ENCODE data around the gene GALNS.
"Not testable (repeated sequence)": the region's sequence is repeated elsewhere in the genome, so short reads cannot be mapped to it uniquely, and the experiment has no call there.

The GALNS gene

DNA sequence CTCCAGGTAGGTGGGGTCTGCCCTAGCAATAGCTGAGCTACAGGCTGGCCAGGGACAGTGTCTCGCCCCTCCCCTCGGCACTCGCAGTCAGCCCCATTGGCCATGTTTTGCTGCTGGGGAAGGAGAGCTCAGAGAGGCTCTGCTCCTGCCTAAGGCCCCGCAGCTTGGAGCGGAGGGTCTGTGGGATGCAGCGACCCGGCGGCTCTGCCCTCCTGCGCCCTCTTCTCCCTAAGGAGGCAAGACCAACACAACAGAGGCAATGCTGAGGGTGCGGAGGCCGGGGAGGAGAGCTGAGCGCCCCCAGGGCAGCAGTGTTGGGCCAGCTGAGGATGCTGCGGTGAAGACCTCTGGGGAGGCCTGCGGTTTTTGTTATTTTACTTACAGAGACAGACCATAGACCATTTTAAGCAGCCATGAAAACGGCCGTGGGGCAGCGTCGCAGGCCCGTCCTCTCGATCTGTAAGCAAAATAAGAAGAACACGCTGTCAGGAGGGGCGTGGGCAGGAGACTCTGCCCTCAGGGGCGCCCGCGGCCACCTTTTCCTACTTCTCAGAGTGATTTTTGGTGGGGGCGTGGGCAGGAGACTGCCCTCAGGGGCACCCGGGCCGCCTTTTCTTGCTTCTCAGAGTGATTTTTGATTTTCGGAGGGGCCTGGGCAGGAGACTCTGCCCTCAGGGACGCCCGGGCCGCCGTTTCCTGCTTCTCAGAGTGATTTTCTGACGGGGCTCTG, 41.1 kb upstream of the GALNS start:
- Histone ChIP-seq H3K4me1 (ENCODE audit: control insufficient read depth, insufficient read depth, low read length) (no peaks in the 10 kb centered on the region), H3K36me3 (ENCODE audit: control insufficient read depth, insufficient read depth, low read length) (no peaks in the 10 kb centered on the region), H3K9ac (ENCODE audit: low read depth, low read length) (no peak overlapping the region), H3K9me3 (ENCODE audit: control insufficient read depth, insufficient read depth, low read length) (no peaks in the 10 kb centered on the region), H3K27ac (ENCODE audit: low read depth, low read length) (no peak overlapping the region), H3K27me3 (ENCODE audit: control insufficient read depth, insufficient read depth, low read length) (no peaks in the 10 kb centered on the region), H3K4me3 (ENCODE audit: low read depth, low read length) (no peak overlapping the region)

DNA sequence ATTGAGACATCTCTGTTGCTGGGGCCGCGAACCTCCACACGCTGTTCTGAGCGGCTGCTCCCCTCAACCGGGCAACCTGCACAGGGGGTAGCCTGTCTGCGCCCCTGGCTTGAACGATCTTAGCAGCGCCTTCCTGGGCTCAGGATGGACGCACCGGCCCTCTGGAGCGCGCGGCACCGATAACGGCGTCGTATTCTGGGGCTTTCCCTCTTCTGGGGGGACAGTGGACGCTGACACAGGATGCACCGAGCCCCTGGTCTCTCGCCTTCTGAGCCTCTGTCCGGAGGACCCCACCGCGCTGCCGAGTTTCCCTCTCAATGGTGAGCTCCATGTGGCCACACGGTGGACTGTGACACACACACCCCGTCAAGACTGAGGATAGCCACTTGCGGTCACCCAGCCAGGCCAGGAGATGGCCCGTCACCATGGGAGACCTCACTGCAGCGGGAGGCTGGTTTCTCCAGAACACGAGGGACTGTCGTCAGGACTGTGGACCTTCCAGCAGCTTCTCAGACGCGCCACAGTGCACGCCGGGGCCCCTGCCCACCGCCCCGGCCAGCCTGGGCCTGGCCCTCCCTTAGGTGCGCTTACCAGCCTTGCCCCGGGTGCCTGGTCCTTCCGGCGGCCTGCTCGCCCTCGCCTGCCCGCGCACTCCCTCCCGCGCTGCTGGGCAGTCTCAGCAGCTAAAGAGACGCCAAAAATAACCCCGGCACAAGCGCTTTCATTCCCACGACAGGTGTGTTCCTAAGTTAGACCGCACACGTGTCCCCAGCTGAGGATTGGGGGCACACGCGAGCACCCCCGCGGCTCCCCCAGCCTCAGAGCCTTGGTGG, 39.7 kb upstream of the GALNS start:
- Histone ChIP-seq H3K27ac (ENCODE audit: low read depth, low read length) (no peak overlapping the region), H3K9ac (ENCODE audit: low read depth, low read length) (no peak overlapping the region), H3K4me3 (ENCODE audit: low read depth, low read length) (no peak overlapping the region), H3K4me1 (ENCODE audit: control insufficient read depth, insufficient read depth, low read length) (no peaks in the 10 kb centered on the region), H3K36me3 (ENCODE audit: control insufficient read depth, insufficient read depth, low read length) (no peaks in the 10 kb centered on the region), H3K9me3 (ENCODE audit: control insufficient read depth, insufficient read depth, low read length) (no peaks in the 10 kb centered on the region), H3K27me3 (ENCODE audit: control insufficient read depth, insufficient read depth, low read length) (no peaks in the 10 kb centered on the region)

- Histone ChIP-seq H3K4me1 (ENCODE audit: control insufficient read depth, insufficient read depth, low read length) (no peaks in the 10 kb centered on the region), H3K36me3 (ENCODE audit: control insufficient read depth, insufficient read depth, low read length) (no peaks in the 10 kb centered on the region), H3K27ac (ENCODE audit: low read depth, low read length) (no peak overlapping the region), H3K9ac (ENCODE audit: low read depth, low read length) (no peak overlapping the region), H3K27me3 (ENCODE audit: control insufficient read depth, insufficient read depth, low read length) (no peaks in the 10 kb centered on the region), H3K4me3 (ENCODE audit: low read depth, low read length) (no peak overlapping the region), H3K9me3 (ENCODE audit: control insufficient read depth, insufficient read depth, low read length) (no peaks in the 10 kb centered on the region)
Measured at GRCh38 chr16:88895335-88895734, 38.6 kb upstream of the GALNS start.

- no peak overlapping the region for H3K4me3 ChIP-seq (ENCODE audit: low read depth, low read length)
- H3K4me1 ChIP-seq (ENCODE audit: control insufficient read depth, insufficient read depth, low read length), result no peaks in the 10 kb centered on the region
- H3K9me3 ChIP-seq (ENCODE audit: control insufficient read depth, insufficient read depth, low read length), result no peaks in the 10 kb centered on the region
- no peak overlapping the region for H3K9ac ChIP-seq (ENCODE audit: low read depth, low read length)
- no peaks in the 10 kb centered on the region for H3K27me3 ChIP-seq (ENCODE audit: control insufficient read depth, insufficient read depth, low read length)
- no peak overlapping the region for H3K27ac ChIP-seq (ENCODE audit: low read depth, low read length)
- H3K36me3 ChIP-seq (ENCODE audit: control insufficient read depth, insufficient read depth, low read length), result no peaks in the 10 kb centered on the region
Measured at GRCh38 chr16:88894681-88895300, 38.0 kb upstream of the GALNS start.

- H3K9ac ChIP-seq (ENCODE audit: low read depth, low read length); H3K36me3 ChIP-seq (ENCODE audit: control insufficient read depth, insufficient read depth, low read length); H3K4me3 ChIP-seq (ENCODE audit: low read depth, low read length); H3K4me1 ChIP-seq (ENCODE audit: control insufficient read depth, insufficient read depth, low read length); H3K27me3 ChIP-seq (ENCODE audit: control insufficient read depth, insufficient read depth, low read length); H3K27ac ChIP-seq (ENCODE audit: low read depth, low read length); H3K9me3 ChIP-seq (ENCODE audit: control insufficient read depth, insufficient read depth, low read length): not testable (repeated sequence)
Measured at GRCh38 chr16:88894266-88894665, 37.5 kb upstream of the GALNS start.

DNA sequence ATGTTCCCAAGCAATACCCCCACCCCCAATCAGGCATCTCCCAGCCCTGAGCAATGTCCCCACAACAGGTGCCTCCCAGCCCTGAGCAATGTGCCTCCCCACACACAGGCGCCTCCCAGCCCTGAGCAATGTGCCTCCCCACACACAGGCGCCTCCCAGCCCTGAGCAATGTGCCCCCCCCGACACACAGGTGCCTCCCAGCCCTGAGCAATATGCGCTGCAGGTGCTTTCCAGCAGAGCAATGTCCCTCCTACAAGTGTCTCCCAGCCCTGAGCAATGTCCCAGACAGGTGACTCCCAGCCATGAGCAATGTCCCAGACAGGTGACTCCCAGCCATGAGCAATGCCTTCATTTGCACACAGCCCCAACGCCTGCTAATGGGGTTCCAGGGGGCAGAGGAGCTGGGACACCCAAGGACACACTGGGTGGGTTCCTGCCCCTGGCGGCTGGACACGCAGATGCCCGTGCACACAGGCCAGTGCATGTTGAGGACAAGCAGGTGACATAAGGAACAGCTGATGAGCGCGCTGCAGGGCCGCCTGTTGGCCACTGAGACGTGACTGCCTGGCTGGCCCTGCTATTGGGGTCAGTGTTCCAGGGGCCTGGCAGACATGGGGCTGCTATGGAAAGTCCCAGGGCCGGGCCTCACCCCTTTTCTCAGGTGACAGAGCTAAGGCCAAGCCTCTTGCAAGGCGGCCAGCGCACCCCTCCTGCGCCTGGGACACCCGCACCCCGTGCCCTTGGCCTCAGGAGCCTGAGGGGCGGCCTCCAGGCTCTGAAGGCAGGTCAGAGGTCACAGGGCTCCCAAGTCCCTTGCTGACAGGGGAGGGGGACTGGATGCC, 36.6 kb upstream of the GALNS start:
- no peaks in the 10 kb centered on the region for H3K4me1 ChIP-seq (ENCODE audit: control insufficient read depth, insufficient read depth, low read length)
- no peak overlapping the region for H3K9ac ChIP-seq (ENCODE audit: low read depth, low read length)
- no peak overlapping the region for H3K4me3 ChIP-seq (ENCODE audit: low read depth, low read length)
- no peaks in the 10 kb centered on the region for H3K27me3 ChIP-seq (ENCODE audit: control insufficient read depth, insufficient read depth, low read length)
- no peak overlapping the region for H3K27ac ChIP-seq (ENCODE audit: low read depth, low read length)
- no peaks in the 10 kb centered on the region for H3K9me3 ChIP-seq (ENCODE audit: control insufficient read depth, insufficient read depth, low read length)
- H3K36me3 ChIP-seq (ENCODE audit: control insufficient read depth, insufficient read depth, low read length), result no peaks in the 10 kb centered on the region

GRCh38 chr16:88892065-88892464, 35.3 kb upstream of the GALNS start:
- no peak overlapping the region for H3K27ac ChIP-seq (ENCODE audit: low read depth, low read length)
- H3K9me3 ChIP-seq (ENCODE audit: control insufficient read depth, insufficient read depth, low read length), result no peaks in the 10 kb centered on the region
- no peaks in the 10 kb centered on the region for H3K27me3 ChIP-seq (ENCODE audit: control insufficient read depth, insufficient read depth, low read length)
- H3K4me1 ChIP-seq (ENCODE audit: control insufficient read depth, insufficient read depth, low read length), result no peaks in the 10 kb centered on the region
- H3K9ac ChIP-seq (ENCODE audit: low read depth, low read length), result no peak overlapping the region
- no peak overlapping the region for H3K4me3 ChIP-seq (ENCODE audit: low read depth, low read length)
- no peaks in the 10 kb centered on the region for H3K36me3 ChIP-seq (ENCODE audit: control insufficient read depth, insufficient read depth, low read length)

- Histone ChIP-seq H3K4me3 (ENCODE audit: low read depth, low read length) (no peak overlapping the region), H3K9me3 (ENCODE audit: control insufficient read depth, insufficient read depth, low read length) (no peaks in the 10 kb centered on the region), H3K4me1 (ENCODE audit: control insufficient read depth, insufficient read depth, low read length) (no peaks in the 10 kb centered on the region), H3K27me3 (ENCODE audit: control insufficient read depth, insufficient read depth, low read length) (no peaks in the 10 kb centered on the region), H3K36me3 (ENCODE audit: control insufficient read depth, insufficient read depth, low read length) (no peaks in the 10 kb centered on the region), H3K9ac (ENCODE audit: low read depth, low read length) (no peak overlapping the region), H3K27ac (ENCODE audit: low read depth, low read length) (no peak overlapping the region)
Measured at GRCh38 chr16:88891083-88891482, 34.3 kb upstream of the GALNS start.

GRCh38 chr16:88889702-88890352, 33.1 kb upstream of the GALNS start:
- not testable (repeated sequence) for H3K27ac ChIP-seq (ENCODE audit: low read depth, low read length); H3K4me3 ChIP-seq (ENCODE audit: low read depth, low read length); H3K27me3 ChIP-seq (ENCODE audit: control insufficient read depth, insufficient read depth, low read length); H3K9ac ChIP-seq (ENCODE audit: low read depth, low read length); H3K4me1 ChIP-seq (ENCODE audit: control insufficient read depth, insufficient read depth, low read length); H3K36me3 ChIP-seq (ENCODE audit: control insufficient read depth, insufficient read depth, low read length); H3K9me3 ChIP-seq (ENCODE audit: control insufficient read depth, insufficient read depth, low read length)
